OCI-LY7 (cell line): ENCODE data around the gene AP1B1.

ENCODE experiments used
- EZH2phosphoT487 ChIP-seq: fragments of 200-600 bp; sonication (generic); IDR thresholded peaks from 2 replicates; pipeline ENCODE4 v1.6.1; 2018; ENCODE audit warnings: low read depth, borderline replicate concordance, mild to moderate bottlenecking, mixed run types, antibody characterized with exemption, low read length, moderate library complexity, mixed read lengths
- TF ChIP-seq, protein P1 (sequence below): fragments of 200-600 bp; sonication (generic); conservative IDR thresholded peaks from 2 replicates; pipeline ENCODE4 v1.5.1; 2014; ENCODE audit warnings: mild to moderate bottlenecking, antibody characterized with exemption, low read length, moderate library complexity, mixed read lengths

DNA sequence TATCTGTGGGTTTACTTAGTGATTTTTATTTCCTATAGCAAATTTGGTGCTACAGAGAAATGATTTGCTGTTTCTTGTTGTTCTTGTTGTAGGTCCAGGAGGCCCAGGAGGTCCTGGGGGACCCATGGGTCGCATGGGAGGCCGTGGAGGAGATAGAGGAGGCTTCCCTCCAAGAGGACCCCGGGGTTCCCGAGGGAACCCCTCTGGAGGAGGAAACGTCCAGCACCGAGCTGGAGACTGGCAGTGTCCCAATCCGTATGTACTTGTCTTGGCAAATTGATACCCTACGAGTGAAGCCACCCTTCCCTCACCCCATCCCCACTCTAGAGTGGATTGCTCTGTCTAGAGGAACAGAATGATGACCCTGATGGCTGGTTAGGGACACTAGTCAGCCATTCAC, 89.7 kb downstream of the AP1B1 start:
- TF ChIP-seq, protein P1, sequence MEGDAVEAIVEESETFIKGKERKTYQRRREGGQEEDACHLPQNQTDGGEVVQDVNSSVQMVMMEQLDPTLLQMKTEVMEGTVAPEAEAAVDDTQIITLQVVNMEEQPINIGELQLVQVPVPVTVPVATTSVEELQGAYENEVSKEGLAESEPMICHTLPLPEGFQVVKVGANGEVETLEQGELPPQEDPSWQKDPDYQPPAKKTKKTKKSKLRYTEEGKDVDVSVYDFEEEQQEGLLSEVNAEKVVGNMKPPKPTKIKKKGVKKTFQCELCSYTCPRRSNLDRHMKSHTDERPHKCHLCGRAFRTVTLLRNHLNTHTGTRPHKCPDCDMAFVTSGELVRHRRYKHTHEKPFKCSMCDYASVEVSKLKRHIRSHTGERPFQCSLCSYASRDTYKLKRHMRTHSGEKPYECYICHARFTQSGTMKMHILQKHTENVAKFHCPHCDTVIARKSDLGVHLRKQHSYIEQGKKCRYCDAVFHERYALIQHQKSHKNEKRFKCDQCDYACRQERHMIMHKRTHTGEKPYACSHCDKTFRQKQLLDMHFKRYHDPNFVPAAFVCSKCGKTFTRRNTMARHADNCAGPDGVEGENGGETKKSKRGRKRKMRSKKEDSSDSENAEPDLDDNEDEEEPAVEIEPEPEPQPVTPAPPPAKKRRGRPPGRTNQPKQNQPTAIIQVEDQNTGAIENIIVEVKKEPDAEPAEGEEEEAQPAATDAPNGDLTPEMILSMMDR = no peak
- no peak for TF ChIP-seq EZH2phosphoT487
